COLO829 (cell line): ENCODE results near the gene MAP10.
A peak's percentile ranks its signal among the peaks of the same experiment; 100 is the strongest.
"Not testable (repeated sequence)": the region's sequence is repeated elsewhere in the genome, so short reads cannot be mapped to it uniquely, and the experiment has no call there.

Source experiments
- DNase-seq: peaks from one replicate; pipeline ENCODE4 v3.0.0; 2012; ENCODE audit warnings: low spot score

MAP10 gene, protein sequence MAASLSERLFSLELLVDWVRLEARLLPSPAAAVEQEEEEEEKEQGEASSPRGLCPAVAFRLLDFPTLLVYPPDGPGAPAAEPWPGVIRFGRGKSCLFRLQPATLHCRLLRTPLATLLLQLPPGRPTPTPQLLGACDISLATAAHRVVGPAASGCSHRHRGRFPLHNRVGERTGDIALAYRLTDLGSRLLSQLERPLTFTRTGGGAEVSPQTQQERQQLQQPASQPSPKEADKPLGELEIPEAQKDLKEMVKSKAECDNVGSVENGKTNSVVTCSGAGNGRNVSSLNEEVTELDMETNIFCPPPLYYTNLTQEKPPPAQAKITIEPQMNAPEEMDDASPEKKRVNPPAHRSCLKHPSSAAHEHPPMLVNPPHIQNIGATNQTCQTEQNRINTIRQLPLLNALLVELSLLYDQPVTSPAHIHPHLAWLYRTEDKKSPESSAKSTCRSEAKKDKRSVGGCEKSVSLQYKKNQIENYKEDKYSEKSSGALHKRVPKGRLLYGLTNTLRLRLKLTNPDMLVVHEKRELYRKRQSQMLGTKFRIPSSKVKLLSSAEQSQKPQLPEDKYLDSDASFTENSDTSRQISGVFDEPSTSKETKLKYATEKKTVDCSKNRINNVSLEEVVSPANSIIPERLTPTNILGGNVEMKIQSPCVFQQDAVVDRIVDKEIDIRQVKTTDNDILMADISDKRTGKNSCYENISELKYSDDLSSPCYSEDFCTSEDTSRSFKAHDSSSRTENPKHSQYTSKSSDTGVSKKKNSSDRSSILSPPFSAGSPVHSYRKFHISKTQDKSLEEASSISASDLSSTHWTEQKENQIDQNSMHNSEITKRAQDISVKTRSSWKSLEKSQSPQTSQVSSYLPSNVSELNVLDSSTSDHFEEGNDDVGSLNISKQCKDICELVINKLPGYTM

DNA sequence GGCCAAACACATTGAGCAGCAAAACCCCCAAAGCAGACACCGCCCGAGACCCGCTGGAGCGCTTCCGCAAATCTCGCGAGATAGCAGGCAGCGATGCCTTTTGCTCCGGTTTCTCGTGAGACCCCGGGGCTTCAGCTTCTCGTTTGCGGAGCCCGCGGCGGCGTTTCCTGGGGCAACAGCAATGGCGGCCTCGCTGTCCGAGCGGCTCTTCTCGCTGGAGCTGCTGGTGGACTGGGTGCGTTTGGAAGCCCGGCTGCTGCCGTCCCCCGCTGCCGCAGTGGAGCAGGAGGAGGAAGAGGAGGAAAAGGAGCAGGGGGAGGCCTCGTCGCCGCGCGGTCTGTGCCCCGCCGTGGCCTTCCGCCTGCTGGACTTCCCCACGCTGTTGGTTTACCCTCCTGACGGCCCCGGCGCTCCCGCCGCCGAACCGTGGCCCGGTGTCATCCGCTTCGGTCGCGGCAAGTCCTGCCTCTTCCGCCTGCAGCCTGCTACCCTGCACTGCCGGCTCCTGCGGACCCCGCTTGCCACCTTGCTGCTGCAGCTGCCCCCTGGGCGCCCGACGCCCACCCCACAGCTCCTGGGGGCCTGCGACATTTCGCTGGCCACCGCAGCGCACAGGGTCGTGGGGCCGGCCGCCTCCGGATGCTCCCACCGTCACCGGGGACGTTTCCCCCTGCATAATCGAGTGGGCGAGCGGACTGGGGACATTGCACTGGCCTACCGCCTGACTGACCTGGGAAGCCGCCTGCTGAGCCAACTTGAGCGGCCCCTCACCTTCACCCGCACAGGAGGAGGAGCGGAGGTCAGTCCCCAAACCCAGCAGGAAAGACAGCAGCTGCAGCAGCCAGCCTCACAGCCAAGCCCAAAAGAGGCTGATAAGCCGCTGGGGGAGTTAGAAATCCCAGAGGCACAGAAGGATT lies at the start of gene MAP10:
Gene MAP10, plus strand, starts transcription at position 148 of the 917 bp plus-strand sequence. Its CDS starts 34 bp downstream, at position 182.
- no peak for DNase-seq

DNA sequence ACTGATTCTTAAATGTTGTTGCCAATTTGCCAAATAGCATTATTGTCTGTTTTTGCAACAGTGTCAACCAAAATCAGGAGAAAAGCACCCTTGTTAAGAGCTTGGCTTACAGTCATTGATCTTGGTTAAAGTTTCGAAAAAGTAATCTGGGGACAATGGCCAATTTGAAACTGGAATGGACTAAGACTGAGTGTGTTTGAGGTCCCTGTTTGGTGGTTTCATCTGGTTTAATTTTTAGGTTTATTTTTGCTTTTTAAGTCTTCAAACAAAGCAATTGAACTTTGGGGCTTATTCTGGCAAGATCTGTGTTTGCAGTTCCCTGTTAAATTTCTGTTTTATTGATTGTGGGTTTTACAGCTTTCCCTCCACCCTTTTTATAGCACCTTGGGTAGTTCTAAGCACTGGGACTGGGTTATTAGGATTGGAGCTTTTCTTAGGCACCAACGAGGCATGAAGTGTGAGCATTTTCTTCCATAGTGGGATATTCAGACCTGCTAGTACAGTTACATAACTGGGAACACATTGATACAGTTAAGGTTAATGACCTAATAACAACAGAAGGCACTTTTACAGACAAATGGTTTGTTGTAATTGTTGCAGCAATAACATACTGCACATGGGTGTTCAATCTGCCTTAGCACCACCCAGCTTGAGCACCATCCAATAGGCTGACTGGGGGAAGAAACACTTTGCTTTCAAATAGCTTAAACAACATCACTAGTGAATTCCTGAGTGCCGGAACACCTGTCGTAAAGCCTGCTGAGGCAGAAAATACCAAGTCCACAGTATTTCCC lies 40.6 kb upstream of the MAP10 start:
- DNase-seq = no peak

DNA sequence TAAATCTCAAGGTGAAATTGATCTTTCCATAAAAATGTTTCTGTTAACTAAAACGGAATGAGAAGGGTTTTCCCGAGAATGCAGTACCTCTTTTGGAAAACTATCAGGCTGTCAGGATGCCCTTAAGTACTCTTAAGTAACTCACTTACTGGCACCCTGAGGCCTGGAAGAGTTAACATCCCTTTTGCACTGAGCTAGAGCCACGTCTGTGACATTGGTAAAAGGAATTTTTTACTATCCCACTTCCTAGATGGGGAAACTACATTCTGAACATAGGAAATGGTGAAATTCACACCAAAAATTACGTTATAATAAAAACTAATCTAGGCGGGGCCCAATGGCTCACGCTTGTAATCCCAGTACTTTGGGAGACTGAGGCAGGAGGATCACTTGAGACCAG lies 39.7 kb upstream of the MAP10 start:
- no peak for DNase-seq

DNA sequence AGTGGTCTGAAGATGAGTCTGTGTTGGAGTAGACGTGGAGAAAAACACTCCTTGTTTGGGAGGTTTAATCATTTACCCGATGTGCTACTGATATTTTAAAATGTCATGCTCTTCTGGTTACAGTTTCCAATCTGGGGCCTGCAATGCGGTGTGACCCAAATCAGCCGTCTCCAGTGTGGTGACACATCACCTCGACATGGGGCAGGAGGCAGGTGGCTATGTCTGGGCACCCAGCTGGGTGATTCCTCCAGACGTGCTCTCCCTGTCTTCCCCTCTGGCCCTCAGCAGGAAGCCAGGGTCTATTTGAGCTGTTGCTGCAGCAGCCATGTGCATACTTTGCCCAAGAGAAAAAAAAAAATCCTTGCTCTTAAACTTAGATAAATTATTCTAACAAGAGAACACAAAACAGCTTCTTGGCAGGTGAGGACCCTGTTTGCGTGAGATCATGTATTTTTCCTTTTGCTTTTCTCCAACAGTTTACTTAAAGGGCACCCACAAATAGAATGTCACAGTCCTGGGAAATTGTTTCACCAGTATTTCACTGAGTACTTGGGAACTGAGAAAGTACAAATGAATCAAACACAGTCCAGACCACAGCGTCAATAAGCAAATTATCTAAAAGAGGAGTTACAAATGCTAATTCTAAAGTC lies 38.9 kb upstream of the MAP10 start:
- no peak for DNase-seq

DNA sequence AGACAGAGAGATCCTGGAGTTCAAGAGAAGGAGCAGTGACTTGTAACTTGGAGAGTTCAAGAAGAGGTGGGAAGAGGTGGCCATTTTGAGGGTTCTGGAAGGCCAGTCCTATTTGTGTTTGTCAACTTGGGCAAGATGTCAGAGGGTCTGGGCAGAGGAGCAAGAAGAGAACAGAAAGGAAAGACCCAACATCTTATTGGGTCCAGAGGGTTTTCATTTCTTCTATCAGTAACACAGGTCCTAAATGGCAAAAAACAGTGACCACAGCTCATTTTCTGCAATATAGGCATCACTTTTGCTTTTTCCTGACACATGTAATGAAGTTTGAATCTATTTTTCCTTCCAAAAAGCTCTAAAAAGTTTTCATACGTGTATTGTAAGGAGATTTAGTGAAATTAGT lies 38.3 kb upstream of the MAP10 start:
- no peak for DNase-seq

DNA sequence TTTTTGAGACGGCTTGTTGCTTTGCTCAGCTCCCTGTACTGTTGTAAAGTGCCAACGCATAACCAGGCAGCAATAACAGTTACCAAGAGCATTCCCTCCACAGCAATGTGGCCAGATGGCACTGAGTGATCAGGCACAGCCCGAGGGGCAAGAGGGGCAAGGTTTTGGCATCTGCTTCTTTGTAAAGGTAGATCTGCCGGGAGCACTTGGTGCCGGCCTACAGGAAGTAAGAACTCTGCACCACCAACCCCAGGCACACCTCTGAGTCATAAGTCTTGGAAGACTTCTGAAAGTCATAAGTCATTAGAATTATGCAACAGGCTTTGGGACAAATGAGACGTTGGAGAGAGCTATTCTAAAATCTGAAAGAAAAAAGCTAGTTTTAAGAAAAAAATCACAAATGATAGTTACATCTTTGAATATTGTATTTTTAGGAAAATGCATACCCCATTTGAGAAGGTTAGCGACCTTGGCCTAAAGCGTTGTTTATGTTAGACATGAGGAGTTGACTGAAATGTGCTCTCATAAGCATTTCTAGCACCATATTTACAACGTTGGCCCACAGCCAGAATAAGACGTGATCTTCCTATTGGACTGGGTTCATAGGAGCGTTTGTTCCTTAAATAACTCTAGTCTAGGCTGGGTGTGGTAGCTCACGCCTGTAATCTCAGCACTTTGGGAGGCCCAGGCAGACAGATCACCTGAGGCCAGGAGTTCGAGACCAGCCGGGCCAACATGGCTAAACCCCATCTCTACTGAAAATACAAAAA lies 37.7 kb upstream of the MAP10 start:
- DNase-seq = peak; percentile 20

DNA sequence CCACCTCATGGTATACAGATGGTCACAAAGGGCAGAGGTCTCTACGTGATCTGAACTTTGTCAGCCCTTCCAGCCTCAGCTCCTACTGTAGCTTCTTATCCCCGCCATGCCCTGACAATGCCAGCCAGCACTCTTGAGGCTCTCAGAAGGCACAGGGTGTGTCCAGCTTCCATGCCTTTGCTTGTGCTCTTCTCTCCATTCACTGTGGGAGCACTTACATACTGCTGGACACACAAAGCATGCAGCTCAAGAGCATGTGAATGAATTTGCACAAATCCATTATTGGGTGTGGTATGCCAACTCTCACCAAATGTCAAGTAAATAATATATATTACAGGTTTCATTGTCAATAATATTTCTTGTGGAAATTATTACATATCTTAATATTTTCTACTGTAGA lies 36.4 kb upstream of the MAP10 start:
- DNase-seq = no peak

DNA sequence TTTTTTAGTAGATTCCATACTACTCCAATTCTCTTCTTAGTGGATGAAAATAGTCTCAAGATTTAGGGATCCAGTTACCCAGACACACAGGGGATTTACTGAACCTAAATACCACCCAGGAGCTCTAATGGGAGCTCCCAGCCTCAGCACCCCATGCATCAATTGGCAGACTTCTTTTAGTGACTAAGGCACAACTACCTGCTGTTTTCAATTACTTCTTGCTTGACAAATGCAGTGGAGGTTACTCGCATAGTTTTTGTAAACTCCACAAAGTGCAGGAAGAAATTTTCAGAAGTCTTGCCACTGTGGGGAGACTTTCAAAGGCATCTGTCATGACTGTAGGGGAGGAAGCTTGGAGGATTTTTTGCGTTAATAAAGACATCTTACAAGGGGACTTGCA lies 35.5 kb upstream of the MAP10 start:
- no peak for DNase-seq

DNA sequence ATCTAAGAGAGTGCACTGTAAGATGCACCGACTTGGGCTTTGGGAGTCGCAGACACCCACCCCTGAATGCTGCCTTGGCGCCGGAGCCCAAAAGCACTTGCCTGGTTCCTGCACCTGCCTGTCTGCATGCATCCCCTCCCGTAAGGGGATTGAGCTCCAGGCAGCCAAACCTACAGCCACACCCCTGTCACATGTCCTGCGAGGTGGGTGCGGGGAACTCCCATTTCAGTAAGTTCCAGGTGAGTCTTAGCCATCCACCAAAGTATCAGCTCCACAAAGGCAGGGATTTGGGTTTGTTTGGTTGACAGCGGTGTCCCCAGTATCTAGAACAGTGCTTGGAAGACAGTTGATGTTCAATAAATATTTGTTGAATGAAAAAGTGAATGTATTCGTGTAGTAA lies 31.5 kb upstream of the MAP10 start:
- no peak for DNase-seq

DNA sequence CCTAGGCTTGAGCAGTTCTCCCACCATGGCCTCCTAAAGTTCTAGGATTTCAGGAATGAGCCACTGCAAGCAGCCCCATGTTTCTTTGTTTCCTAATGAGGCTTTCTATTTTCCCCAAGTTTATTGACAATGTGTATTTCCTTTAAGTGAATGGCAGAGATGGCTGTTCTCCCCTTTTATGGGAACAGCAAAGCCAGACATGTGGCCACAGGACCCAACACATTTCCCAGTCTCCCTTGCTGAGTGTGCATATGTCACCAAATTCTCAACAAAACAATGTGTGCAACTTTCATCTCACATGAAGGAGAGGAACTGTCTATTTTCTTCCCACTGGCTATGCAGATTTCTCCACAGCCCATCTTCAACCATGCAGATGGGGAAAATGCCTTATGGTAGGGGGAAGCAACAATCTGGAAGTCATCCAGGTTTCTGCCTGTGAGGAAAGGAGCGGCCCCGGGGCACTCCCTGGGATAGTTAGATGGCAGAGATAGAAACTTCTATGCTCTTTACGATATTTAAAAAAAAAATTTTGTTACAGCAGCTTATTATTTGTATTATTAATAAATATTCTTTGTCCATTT lies 28.6 kb upstream of the MAP10 start:
- no peak for DNase-seq

DNA sequence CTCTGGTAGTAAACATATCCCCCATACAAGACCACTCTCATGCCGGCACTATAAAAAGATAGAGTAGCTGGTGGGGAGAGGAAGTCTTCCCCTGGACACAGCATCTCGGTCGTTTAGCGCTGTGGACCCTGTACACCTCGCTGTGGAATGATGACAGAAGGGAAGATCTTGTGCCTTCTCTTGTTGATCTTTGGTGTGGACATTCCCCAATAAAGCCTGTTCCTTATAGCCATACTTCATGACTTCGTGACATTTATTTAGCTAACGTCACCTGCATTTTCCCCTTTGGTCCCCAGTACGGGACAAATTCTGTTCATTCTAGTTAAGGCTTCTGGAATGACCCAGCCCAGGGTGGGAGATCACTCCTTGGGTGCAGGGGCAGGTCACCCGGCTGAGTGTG lies 24.9 kb upstream of the MAP10 start:
- DNase-seq = no peak

DNA sequence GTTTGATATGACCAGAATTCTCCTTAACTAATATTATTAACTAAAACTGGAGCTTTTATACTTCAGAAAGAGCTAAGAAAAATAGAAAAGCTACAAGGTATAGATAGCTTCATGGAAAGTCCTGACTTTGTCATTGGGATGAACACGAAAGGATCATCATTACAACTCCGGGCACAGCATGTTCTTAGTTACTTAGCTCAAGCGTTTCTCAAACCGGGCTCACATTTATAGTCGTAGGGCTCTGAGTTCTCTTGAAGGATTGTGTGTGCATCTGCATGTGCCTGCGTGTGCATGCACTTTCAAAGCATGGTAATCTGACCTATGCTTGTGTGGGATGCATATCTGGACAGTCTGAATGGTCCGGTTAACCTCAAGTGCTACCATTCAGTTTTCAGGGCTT lies 20.4 kb upstream of the MAP10 start:
- DNase-seq = no peak

DNA sequence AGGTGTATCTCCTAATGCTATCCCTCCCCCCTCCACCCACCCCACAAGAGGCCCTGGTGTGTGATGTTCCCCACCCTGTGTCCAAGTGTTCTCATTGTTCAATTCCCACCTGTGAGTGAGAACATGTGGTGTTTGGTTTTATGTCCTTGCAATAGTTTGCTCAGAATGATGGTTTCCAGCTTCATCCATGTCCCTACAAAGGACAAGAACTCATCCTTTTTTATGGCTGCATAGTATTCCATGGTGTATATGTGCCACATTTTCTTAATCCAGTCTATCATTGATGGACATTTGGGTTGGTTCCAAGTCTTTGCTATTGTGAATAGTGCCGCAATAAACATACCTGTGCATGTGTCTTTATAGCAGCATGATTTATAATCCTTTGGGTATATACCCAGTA lies 19.6 kb upstream of the MAP10 start:
- DNase-seq = not testable (repeated sequence)

DNA sequence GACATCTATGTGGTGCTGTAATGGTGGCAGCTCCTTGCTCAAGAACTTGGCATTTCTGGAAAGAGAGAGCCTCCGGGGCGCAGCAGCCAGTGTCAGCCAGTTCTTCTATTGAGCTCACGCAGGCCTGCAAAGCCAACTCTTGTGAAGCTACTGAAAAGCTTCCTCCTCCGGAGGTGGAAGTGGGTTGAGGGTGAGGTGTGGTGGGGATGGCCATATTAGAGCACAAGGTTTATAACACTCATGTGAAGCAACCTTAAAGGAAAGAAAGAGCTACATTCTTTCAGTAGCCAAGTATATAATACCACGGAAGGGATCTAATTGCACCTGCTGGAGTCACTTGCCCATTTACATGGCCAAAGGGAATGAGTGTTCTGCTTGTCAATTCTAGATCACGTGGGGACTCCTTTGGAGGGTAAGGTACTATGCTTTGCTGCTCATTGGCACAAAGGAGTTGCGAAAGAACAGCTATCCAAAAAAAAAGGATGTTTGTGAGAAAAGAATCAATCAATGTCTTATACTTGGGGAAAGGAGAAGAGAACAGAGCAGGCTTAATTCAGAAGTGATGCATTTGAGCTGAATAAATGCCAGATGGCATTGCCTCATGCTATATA lies 18.3 kb upstream of the MAP10 start:
- no peak for DNase-seq

DNA sequence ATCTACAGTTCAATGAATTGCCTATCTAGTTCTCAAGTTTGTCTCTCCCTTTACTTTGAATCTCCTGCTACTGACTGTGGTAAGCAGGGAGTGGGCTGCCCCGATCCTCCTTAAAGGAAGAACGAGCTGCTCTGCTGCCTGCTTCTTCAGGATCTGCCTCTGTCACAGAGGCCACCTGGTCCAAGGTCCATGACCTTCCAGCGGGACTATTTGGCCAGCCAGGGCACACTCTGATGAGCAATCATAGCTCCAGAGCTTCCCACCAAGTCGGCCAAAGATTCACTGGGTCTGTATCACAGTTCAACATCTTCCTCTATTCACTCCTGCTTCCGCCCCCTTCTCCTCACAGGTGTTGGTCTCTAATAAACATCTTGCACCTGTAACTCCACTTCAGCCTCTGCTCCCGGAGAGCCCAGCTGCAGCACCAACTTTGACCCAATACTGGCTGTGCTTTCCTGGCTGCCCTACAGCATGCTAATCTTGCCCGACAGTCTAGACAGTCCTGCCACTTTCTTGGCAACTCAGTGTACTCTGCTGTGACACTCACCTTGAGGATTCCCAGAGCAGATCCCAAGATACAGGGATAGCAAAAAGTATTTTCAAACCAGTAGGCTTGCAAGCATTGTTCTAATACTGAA lies 16.9 kb upstream of the MAP10 start:
- DNase-seq = no peak

DNA sequence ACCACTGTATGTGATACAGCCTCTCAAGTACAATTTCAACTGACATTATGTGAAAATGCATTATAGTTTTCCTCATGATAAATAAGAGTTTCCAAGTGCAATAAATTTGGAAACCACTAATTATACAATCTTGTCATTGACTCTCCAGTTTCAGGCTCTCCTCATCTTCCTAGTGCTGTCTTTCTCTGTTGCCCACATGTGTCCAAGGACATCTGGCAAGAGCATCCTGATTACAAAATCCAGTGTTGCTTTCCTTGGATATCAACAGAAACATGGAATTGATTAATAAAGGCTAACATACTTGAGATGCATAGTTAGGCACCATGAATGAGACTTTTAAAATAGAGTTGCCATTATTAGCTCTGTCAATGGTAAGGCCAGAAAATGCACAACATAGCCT lies 15.6 kb upstream of the MAP10 start:
- DNase-seq = no peak

DNA sequence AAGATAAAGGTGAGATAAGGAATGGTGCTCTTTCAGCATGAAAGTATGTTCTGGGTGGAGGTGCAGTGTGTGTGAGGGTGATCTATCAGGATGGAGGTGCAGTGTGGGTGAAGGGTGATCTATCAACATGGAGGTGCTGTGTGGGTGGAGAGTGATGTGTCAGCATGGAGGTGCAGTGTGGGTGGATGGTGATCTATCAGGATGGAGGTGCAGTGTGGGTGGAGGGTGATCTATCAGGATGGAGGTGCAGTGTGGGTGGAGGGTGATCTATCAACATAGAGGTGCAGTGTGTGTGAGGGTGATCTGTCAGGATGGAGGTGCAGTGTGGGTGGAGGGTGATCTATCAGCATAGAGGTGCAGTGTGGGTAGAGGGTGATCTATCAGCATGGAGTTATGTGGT lies 12.3 kb upstream of the MAP10 start:
- no peak for DNase-seq

DNA sequence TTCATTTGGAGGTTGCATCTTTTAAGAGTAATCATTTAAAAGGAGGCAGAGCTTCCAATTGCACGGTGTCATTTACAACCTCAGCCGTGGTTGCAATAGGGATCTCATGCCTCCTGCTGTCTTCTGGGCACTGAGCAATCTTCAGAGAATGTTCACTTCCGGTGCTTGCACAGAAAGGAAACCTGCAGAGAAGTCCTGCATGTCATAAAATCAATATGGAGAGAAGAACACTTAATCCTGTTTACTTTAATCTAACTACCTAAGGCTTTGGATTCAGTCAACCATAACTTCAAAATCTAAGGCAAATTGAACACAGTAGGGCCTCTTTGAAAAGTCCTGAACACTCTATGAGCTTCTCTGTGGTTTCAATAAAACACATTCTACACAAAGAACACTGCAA lies 11.3 kb upstream of the MAP10 start:
- DNase-seq = no peak
